Duodenal mucosa (tissue), 2 donors: ENCODE measurements around the gene IGFL2.
"Not testable (repeated sequence)": the region's sequence is repeated elsewhere in the genome, so short reads cannot be mapped to it uniquely, and the experiment has no call there.

ENCODE experiments used
- H3K27ac ChIP-seq: one replicate; pipeline ENCODE4 v1.7.0; 2013; ENCODE audit warnings: low read depth, low read length
- H3K27me3 ChIP-seq, 2 donors: one replicate each; pipeline ENCODE4 v1.7.0; 2013; ENCODE audit warnings: low read length in 2 of 2, control low read depth in 1 of 2; ENCODE audit not compliant: insufficient read depth in 2 of 2, control insufficient read depth in 1 of 2
- H3K36me3 ChIP-seq, 2 donors: one replicate each; pipeline ENCODE4 v1.7.0; 2013; ENCODE audit warnings: low read length in 2 of 2, control low read depth in 1 of 2; ENCODE audit not compliant: insufficient read depth in 2 of 2, control insufficient read depth in 1 of 2
- H3K4me1 ChIP-seq, 2 donors: one replicate each; pipeline ENCODE4 v1.7.0; 2013; ENCODE audit warnings: low read length in 2 of 2, control low read depth in 1 of 2; ENCODE audit not compliant: insufficient read depth in 2 of 2, control insufficient read depth in 1 of 2
- H3K4me3 ChIP-seq, 2 donors: one replicate each; pipeline ENCODE4 v1.7.0; 2013; ENCODE audit warnings: low read length in 2 of 2, low read depth in 1 of 2
- H3K9ac ChIP-seq, 2 donors: one replicate each; pipeline ENCODE4 v1.7.0; 2013; ENCODE audit warnings: low read length in 2 of 2, low read depth in 1 of 2
- H3K9me3 ChIP-seq, 2 donors: one replicate each; pipeline ENCODE4 v1.7.0; 2013; ENCODE audit warnings: low read length in 2 of 2, control low read depth in 1 of 2; ENCODE audit not compliant: control insufficient read depth in 1 of 2

The IGFL2 gene

DNA sequence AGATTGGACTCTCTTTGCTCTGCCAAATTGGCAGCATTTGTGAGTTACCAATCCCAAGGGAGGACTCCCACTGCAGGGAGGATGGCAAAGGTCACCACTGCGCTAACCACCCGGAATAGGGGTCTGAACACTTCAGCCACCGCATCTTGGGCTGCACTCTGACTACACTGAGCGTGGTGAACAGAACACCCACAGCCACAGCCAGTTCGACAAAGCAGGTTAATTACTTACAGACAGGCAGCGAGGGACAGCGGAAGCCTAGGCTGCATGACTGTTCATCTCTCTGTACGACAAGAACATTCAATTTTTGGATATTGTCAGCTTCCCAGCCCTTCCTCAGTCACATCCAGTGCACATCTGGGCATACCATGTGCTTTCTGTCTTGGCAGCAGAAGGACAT, 59.8 kb downstream of the IGFL2 start:
- H3K27me3 ChIP-seq, H3K9me3 ChIP-seq, H3K36me3 ChIP-seq, H3K27ac ChIP-seq, H3K4me3 ChIP-seq, H3K9ac ChIP-seq: not testable (repeated sequence)
- H3K4me1 ChIP-seq, result peaks cover 0 to 19% of the 10 kb centered on the region in 2 donors

GRCh38 chr19:46209051-46209450, 61.0 kb downstream of the IGFL2 start:
- peaks cover 2 to 3% of the 10 kb centered on the region in 2 donors for H3K27me3 ChIP-seq
- H3K4me1 ChIP-seq, result peaks cover 0 to 19% of the 10 kb centered on the region in 2 donors
- H3K9ac ChIP-seq, result no peak overlapping the region
- H3K27ac ChIP-seq, result no peak overlapping the region
- no peaks in the 10 kb centered on the region for H3K9me3 ChIP-seq
- no peak overlapping the region for H3K4me3 ChIP-seq
- H3K36me3 ChIP-seq, result no peaks in the 10 kb centered on the region

GRCh38 chr19:46209472-46209871, 61.4 kb downstream of the IGFL2 start:
- Histone ChIP-seq H3K36me3 (no peaks in the 10 kb centered on the region), H3K9ac (no peak overlapping the region), H3K4me3 (no peak overlapping the region), H3K4me1 (peaks cover 0 to 19% of the 10 kb centered on the region in 2 donors), H3K27me3 (peaks cover 2 to 3% of the 10 kb centered on the region in 2 donors), H3K9me3 (no peaks in the 10 kb centered on the region), H3K27ac (no peak overlapping the region)

GRCh38 chr19:46210669-46211068, 62.6 kb downstream of the IGFL2 start:
- no peak overlapping the region for H3K4me3 ChIP-seq
- H3K4me1 ChIP-seq, result peaks cover 0 to 19% of the 10 kb centered on the region in 2 donors
- H3K27me3 ChIP-seq, result peaks cover 2 to 3% of the 10 kb centered on the region in 2 donors
- H3K27ac ChIP-seq, result no peak overlapping the region
- H3K36me3 ChIP-seq, result no peaks in the 10 kb centered on the region
- H3K9ac ChIP-seq, result no peak overlapping the region
- H3K9me3 ChIP-seq, result no peaks in the 10 kb centered on the region
